HFFc6 (cell line): ENCODE data around the gene USP25. TPM values are rescaled to one million over a fixed set of nuclear protein-coding genes. Genes with fewer than 3 reads are reported as not detected.
A peak's percentile ranks its signal among the peaks of the same experiment; 100 is the strongest.

Experiments
- DNase-seq: peaks from one replicate; pipeline ENCODE4 v3.0.0-alpha.2; 2018
- H3K27ac Mint-ChIP-seq: 2 replicates; pipeline ENCODE4 v1.8.0; 2020; ENCODE audit warnings: mild to moderate bottlenecking, mixed read lengths
- H3K27me3 Mint-ChIP-seq: 2 replicates; pipeline ENCODE4 v1.8.0; 2021; ENCODE audit warnings: mild to moderate bottlenecking, moderate library complexity, mixed read lengths; ENCODE audit not compliant: insufficient read depth
- H3K36me3 Mint-ChIP-seq: 2 replicates; pipeline ENCODE4 v1.8.0; 2021; ENCODE audit warnings: low read depth, mixed read lengths
- H3K4me1 Mint-ChIP-seq: 2 replicates; pipeline ENCODE4 v1.8.0; 2020; ENCODE audit warnings: low read depth, mixed read lengths
- H3K4me3 Mint-ChIP-seq: 2 replicates; pipeline ENCODE4 v1.8.0; 2020; ENCODE audit warnings: mild to moderate bottlenecking, moderate library complexity, mixed read lengths
- H3K9me3 Mint-ChIP-seq: 2 replicates; pipeline ENCODE4 v1.8.0; 2020; ENCODE audit warnings: mild to moderate bottlenecking, mixed read lengths
- CTCF ChIP-seq: fragments of 200-600 bp; sonication (generic); IDR thresholded peaks from 2 replicates; pipeline ENCODE4 v1.5.0; 2021; ENCODE audit warnings: antibody characterized with exemption, mild to moderate bottlenecking
- total RNA-seq, 6 experiments: library from RNA; stranded (reverse); fragmentation: NEBNext Ultra II Directional; extraction: Animal tissue kit (Norgen Biotek cat#: 25700); gene quantifications; 2 replicates in 1 of 6; 3 replicates in 5 of 6; pipeline ENCODE4 v1.2.3, GENCODE V29; 2021

Gene USP25
- total RNA-seq, 6 experiments from 2014 or later: 13.8 to 18.3 (median 16.6) TPM

DNA sequence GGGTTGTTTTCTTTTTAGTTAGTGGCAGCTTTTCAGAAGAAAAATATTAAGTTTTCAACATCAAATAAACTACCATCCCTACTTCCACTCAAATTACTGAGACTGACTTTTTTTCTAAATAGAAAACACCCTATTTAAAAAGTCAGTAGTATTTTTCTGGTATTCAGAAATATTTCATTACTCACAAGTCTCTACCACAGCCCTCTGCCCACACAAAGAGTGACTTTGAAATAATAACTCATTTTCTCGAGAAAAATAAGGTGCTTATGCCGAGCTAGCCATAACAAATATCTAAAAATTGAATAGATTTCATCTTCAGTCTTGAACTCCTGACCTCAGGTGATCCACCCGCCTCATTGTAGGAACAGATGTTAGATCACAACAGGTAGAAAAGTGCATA is 41.8 kb upstream of the USP25 start:
- no peak for DNase-seq
- Mint-ChIP-seq H3K36me3 (peaks cover 6% of the 10 kb centered on the region), H3K27me3 (no peaks in the 10 kb centered on the region; the same call in 1 of the 2 replicates), H3K27ac (no peak overlapping the region), H3K9me3 (peaks cover 14% of the 10 kb centered on the region), H3K4me3 (no peak overlapping the region), H3K4me1 (peaks cover 38% of the 10 kb centered on the region)
- TF ChIP-seq CTCF: no peak

DNA sequence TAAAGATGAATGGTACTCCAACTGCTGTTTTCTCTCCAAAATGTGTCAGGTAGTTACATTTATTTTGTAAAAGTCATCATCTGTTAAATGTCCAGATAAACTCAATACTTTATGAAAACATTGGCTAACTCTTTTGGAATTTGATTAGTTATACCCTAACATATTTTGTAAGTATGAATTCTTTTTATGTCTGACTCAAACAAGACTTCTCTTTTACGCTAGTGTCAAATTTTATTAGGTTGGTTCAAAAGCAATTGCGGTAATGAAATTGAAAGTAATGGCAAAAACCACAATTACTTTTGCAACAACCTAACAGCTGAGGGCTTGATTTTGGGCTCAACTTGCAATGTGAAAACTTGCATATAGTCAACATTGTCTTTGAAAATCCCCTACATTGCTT is 41.0 kb upstream of the USP25 start:
- Mint-ChIP-seq H3K4me3 (no peak overlapping the region), H3K27ac (no peak overlapping the region), H3K36me3 (peaks cover 6% of the 10 kb centered on the region), H3K4me1 (peaks cover 36% of the 10 kb centered on the region), H3K27me3 (no peaks in the 10 kb centered on the region; the same call in 1 of the 2 replicates), H3K9me3 (peaks cover 14% of the 10 kb centered on the region)
- DNase-seq: peak; percentile 13
- TF ChIP-seq CTCF: no peak

- H3K27ac Mint-ChIP-seq: no peak overlapping the region
- H3K36me3 Mint-ChIP-seq: no peaks in the 10 kb centered on the region
- no peak overlapping the region for H3K4me3 Mint-ChIP-seq
- TF ChIP-seq CTCF: no peak
- H3K4me1 Mint-ChIP-seq: peaks cover 24% of the 10 kb centered on the region
- peaks cover 4% of the 10 kb centered on the region; the same call in 1 of the 2 replicates for H3K9me3 Mint-ChIP-seq
- no peak for DNase-seq
- peaks cover 13% of the 10 kb centered on the region for H3K27me3 Mint-ChIP-seq
Measured at GRCh38 chr21:15692711-15693110, 37.1 kb upstream of the USP25 start.

- Mint-ChIP-seq H3K27ac (no peak overlapping the region), H3K4me1 (peaks cover 8% of the 10 kb centered on the region; the same call in 1 of the 2 replicates), H3K27me3 (peaks cover 14% of the 10 kb centered on the region), H3K4me3 (no peak overlapping the region), H3K36me3 (no peaks in the 10 kb centered on the region; the same call in 1 of the 2 replicates), H3K9me3 (peaks cover 11% of the 10 kb centered on the region; the same call in 1 of the 2 replicates)
- no peak for DNase-seq
- TF ChIP-seq CTCF: no peak
Measured at GRCh38 chr21:15695241-15695640, 34.5 kb upstream of the USP25 start.

GRCh38 chr21:15701830-15702229 is 28.0 kb upstream of the USP25 start:
- Mint-ChIP-seq H3K27ac (no peak overlapping the region), H3K4me1 (peaks cover 7% of the 10 kb centered on the region), H3K9me3 (peaks cover 26% of the 10 kb centered on the region), H3K4me3 (no peak overlapping the region), H3K36me3 (peaks cover 12% of the 10 kb centered on the region), H3K27me3 (peaks cover 4% of the 10 kb centered on the region)
- TF ChIP-seq CTCF: no peak
- no peak for DNase-seq

DNA sequence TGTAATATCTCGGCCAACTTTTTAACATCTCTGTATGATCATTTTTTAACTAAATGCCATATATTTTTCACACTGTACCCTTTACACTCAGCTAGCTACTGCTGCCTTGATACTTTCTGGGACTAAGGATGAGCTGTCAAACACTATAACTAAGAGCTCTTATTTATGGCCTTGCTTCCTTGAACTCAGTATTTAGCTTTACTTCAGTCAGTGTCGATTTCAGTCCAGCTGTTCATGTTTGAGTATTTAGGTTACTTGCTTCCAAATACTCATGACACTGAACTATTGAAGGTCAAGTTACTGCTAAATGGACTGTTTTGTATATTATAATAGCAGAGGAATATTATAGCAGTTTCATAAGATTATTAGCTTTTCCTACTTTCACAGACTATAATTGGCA is 25.9 kb upstream of the USP25 start:
- H3K36me3 Mint-ChIP-seq: peaks cover 12% of the 10 kb centered on the region
- H3K4me1 Mint-ChIP-seq: peaks cover 16% of the 10 kb centered on the region
- TF ChIP-seq CTCF: no peak
- no peak overlapping the region for H3K27ac Mint-ChIP-seq
- H3K9me3 Mint-ChIP-seq: peaks cover 15% of the 10 kb centered on the region
- no peak overlapping the region for H3K4me3 Mint-ChIP-seq
- H3K27me3 Mint-ChIP-seq: peaks cover 4% of the 10 kb centered on the region
- no peak for DNase-seq
